PFSK-1 (cell line): Measurements from ENCODE around the gene IL2RA.

Experiments
- POLR2AphosphoS5 ChIP-seq: IDR thresholded peaks from 2 replicates; pipeline ENCODE4 v1.6.1; 2012; ENCODE audit warnings: low read depth, mild to moderate bottlenecking, control low read depth, low read length, moderate library complexity
- SIN3A ChIP-seq: IDR thresholded peaks from 2 replicates; pipeline ENCODE4 v1.6.1; 2012; ENCODE audit warnings: mild to moderate bottlenecking, low read length, moderate library complexity, borderline replicate concordance; ENCODE audit not compliant: insufficient read depth
- TAF1 ChIP-seq: IDR thresholded peaks from 2 replicates; pipeline ENCODE4 v1.6.1; 2012; ENCODE audit warnings: low read length, control low read depth, borderline replicate concordance; ENCODE audit not compliant: insufficient read depth

DNA sequence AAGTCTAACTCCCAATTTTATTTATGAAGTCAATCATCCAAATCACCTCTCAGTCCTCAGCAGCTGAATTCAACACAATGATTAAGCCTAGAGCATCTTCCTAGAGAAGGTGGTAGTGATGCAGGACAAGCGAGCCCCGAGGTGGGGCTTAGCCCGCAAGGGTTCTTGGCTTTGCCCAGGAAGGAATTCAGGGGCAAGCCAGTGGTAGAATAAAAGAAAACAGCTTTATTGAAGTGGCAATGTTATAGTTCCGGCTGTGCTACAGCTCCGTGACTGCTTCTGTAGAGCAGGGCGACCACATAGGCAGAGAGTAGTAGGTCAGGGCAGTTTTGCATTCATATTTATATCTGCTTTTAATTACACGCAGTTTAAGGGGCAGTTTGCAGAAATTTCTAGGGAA is 18.1 kb downstream of the IL2RA start:
- no peak for TF ChIP-seq SIN3A
- no peak for TF ChIP-seq TAF1
- TF ChIP-seq POLR2AphosphoS5: no peak
